CD4-positive, alpha-beta T cell treated with Interleukin-12 subunit alpha and Interleukin-12 subunit beta, for 1 hour (primary cell): ENCODE data around the gene SURF2.
"Not testable (repeated sequence)": the region's sequence is repeated elsewhere in the genome, so short reads cannot be mapped to it uniquely, and the experiment has no call there.

Experiments
- DNase-seq: peaks from one replicate; pipeline ENCODE4 v3.0.0-alpha.2; 2020

Gene SURF2

DNA sequence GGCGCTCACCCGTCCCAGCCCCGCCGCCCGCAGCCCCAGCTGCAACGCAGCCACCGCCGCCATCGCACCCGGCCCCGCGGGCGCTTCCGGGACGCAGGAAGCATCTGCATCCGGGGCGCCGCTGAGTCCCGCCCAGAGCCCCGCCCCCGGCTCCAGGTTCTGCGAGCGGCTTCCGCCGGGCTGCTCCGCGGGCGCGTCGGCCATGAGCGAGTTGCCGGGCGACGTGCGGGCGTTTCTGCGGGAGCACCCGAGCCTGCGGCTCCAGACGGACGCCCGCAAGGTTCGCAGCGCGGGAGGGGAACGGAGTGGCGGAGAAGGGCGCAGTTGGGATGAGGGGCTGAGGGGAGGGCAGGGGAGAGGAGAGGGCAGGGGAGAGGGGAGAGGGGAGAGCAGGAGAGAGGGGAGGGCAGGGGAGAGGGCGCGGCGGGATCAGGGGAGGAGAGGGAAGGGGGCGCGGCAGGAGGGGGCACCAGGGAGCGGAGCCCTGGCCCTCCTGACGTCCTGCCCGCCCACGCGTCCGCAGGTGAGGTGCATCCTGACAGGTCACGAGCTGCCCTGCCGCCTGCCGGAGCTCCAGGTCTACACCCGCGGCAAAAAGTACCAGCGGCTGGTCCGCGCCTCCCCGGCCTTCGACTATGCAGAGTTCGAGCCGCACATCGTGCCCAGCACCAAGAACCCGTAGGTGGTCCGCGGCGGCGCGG is at the start of gene SURF2, which contains the start of gene SURF1:
Gene SURF2 (plus strand): TSS at position 160 of the 701 bp plus-strand sequence. CDS start 43 bp downstream, at position 203.
Gene SURF1 (minus strand): TSS at position 97 of the 701 bp plus-strand sequence. CDS start 34 bp downstream, at position 63.
- DNase-seq, result peak; percentile 91

DNA sequence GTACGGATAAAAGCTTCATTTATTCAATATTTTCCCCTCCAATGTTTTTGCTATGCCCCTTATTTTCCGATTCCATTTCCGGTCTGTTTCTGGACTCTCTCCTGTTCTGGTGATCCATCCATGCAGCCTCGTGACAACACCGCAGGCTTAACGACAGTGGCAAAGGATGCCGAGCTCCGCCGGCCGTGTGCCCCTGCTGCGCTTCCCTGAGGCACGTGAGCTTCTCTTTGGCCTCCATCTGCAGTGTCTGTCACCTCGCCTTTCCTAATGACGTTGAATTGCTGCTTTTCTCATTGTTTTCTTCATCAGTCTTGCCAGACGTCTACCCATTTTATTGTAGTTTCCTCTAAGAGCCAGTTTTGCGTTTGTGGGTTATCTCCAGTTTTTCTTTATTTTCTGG is 49.0 kb upstream of the SURF2 start:
- DNase-seq, result no peak

DNA sequence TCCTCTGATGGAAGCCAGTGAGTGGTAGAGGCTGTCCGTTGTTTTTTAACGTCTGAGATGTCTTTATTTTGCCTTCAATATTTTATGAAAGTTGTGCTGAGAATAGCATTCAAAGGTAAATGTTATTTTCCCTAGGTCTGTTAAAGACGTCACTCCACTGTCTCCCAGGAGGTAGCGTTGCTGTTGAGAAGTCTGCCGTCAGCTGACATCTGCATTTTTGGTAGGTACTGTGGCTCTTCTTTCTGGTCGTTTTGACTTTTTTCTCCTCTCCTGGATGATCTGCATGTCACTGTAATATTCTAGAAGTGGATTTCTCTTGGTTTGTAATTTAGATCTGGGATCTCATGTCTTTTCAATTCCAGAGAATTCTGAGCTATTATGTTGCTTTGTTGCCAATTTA is 46.7 kb upstream of the SURF2 start:
- no peak for DNase-seq

DNA sequence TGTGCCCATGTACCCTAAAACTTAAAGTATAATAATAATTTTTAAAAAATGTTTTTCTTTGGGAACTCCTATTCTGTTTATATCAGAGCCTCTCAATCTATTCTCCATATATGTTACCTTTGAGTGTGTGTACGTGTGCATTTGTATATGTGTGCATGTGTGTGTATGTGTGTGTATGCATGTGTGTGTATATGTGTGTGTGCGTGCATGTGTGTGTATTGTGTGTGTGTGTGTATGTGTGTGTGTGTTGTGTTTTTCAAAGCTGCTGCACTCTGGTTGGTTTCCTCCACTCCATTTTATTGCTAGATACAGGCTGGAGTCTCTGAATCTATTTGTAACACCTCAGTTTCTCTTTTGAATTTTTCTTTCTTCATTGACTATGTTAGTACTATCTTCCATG is 40.4 kb upstream of the SURF2 start:
- DNase-seq, result no peak

DNA sequence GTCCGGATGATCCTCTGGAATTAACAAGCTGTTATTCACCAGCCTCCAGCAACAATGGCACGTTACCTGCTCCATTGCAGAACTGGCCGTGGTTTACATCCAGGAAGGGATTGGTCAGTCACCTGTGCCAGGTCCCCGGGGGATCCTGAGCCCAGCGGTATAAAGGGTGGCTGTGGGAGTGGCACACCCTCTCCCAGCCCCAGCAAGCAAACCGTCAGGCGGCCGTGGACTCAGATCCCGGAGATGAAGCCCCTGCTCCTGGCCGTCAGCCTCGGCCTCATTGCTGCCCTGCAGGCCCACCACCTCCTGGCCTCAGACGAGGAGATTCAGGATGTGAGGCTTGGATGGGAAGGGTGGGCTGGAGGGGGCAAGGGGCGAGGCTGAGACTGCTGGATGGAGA is 38.8 kb upstream of the SURF2 start:
- not testable (repeated sequence) for DNase-seq

DNA sequence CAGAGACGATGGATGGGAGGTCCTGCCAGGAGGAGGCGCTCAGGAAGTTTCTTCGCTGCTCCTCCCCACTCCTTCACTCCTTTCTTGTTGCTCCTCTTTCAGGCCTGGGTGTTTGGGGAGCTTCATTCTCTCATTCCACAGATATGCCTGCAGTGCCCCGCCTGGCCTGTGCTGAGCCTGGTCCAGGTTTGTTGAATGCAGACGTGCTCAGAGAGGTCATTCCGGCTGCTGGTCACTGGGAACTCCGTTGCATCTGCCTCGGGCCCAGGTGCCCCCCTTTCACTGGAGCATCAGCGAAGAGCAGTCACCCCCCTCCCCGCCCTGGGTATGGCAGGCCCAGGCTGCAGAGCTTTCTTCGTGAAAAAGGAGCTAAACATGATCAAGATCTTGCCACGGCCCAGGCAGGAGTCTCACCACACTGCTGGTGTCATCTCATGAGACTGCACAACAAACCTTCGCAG is 35.9 kb upstream of the SURF2 start:
- no peak for DNase-seq

DNA sequence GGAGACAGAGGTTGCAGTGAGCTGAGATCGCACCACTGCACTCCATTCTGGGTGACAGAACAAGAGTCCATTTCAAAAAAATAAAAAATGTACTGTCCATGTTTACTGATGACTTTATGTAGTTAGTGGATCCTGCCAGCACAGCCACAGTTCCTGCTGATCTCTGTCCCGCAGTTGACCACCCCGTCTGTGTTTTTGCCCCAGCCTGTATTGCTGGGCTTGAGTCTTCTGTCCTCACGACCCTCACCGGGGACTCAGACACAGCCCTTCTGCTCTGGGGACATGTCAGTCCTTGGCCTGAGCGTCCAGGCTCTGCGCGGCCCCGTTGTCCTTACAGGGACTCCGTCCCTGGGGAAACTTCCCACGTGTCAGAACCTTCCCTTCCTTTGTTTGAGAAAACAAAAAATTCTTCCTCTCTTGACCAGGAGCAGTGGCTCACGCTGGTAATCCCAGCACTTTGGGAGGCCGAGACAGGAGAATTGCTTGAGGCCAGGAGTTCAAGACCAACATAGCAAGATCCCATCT is 34.9 kb upstream of the SURF2 start:
- no peak for DNase-seq

DNA sequence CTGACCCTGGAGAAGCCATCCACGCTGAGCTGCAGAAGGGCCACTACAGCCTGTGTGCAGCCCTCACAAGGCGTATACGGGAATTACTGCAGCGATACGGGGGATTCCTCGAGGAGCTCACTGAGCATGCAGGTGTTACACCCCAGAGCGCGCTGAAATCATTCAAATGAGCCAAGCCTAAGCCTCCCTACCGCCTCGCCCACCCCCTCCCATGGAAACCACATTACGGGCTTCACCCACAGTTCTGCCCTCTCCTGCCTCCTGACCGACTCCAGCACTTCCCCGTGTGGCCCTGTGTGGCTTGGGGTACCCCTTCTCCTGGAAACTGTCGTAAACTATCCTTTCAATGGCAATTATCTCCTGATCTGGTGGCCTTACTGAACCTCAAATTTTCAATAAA is 33.6 kb upstream of the SURF2 start:
- no peak for DNase-seq

DNA sequence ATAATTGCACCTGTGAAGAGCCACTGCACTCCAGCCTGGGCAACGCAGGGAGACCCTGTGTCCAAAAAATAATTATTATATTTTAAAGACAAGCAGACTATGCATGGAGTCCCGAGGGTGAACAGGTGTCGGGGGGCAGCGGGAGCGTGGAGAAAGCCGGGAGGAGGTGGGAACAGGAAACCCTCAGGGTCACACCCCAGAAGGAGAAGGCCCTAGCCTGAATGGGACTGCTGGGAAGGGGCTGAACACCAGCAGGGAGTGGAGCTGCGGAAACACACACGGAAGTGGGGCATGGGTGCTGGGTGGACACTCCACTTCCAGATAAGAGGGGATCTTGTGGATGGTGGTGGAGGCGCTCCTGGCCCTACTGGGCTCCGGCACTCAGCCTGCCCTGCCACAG is 33.1 kb upstream of the SURF2 start:
- no peak for DNase-seq

DNA sequence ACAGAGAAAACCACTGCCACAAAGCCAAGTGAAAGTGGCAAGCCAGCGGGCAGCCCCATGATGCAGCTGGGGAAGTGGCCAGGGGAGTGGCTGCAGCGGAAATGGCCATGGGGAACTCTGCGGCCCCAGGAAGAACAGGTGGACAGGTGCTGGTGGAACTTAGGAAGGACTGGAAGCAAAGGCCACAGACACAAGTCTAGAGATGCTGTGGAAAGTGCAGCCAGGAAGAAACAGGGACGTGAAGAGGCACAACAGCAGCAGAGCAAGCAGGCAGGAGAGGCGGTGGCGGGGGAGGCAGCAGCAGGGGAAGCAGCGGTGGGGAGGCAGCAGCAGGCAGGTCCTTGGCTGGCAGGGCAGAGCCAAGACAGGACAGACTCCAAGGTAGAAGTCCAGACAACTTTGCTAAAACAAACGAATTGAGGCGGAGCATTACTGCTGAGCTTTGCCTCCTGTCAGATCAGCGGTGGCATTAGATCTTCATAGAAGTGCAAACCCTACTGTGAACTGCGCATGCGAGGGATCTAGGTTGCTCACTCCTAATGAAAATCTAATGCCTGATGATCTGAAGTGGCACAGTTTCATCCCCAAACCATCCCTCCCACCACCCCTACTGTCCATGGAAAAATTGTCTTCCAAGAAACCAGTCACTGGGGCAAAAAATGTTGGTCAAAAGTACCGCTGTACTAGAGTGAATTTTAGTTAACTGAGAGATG is 32.2 kb upstream of the SURF2 start:
- no peak for DNase-seq

DNA sequence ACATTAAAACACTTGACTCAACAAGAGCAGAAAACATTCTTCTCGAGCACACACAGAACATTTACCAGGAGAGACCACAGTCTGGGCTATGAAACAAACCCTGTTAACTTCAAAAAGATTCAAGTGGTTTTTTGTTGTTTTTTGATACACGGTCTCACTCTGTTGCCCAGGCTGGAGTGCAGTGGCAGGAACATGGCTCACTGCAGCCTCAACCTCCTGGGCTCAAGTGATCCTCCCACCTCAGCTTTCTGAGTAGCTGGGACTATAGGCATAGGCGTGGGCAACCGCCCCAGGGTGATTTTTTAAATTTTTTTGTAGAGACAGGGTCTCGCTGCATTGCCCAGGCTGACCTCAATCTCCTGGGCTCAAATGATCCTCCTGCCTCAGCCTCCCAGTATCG is 29.3 kb upstream of the SURF2 start:
- not testable (repeated sequence) for DNase-seq

DNA sequence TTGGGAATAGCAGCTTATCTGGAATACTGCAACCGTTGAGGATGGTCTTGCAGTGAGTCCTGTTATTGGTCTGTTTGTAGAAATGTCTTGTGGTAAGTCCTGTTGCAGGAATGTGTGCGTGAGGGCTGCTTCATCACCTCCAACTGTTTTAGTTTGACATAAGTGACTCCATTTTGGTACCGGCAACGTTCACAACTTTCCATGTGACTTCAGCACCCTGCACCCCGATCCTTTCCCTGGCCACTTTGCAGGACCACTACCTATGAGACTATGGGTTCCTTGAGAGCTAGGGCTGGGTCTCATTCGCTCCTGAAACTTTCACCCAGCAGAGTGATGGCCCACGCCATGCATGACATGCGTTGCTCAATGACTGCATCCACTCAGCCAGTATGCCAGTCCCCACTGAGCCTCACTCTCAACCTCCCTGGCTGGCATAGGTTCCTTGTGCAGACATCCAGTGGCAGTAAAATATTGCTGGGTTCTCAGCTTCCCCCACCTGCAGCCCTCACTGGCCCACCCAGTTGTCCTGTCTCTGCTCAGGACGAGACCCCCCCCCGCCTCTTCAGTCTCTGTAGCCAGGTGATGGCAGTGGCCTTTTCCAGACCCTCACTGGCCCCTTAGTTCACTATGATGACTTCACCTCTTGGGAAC is 28.4 kb upstream of the SURF2 start:
- no peak for DNase-seq

DNA sequence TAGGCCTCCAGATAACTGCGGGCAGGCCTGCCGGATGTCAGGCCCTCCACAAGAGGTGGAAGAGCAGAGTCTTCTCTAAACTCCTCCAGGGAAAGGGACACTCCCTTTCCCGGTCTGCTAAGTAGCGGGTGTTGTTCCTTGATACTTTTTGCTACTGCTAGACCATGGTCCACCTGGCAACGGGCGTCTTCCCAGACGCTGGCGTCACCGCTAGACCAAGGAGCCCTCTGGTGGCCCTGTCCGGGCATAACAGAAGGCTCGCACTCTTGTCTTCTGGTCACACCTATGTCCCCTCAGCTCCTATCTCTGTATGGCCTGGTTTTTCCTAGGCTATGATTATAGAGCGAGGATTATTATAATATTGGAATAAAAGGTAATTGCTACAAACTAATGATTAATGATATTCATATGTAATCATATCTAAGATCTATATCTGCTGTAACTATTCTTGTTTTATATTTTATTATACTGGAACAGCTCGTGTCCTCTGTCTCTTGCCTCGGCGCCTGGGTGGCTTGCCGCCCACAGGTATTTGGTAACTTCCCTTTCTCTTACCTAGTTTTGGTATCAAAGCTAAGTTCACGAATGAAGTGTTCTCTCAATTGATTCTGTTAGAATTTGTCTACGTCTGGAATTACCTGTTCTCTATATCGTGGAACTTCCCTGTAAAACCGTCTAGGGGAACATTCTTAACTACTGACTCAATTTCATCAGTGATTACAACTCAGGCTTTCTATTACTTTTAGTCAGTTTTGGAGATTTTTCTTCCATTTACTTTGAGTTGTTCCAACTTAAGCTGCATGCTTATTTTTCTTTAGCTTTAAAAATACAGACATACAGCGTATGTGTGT is 26.8 kb upstream of the SURF2 start:
- not testable (repeated sequence) for DNase-seq

DNA sequence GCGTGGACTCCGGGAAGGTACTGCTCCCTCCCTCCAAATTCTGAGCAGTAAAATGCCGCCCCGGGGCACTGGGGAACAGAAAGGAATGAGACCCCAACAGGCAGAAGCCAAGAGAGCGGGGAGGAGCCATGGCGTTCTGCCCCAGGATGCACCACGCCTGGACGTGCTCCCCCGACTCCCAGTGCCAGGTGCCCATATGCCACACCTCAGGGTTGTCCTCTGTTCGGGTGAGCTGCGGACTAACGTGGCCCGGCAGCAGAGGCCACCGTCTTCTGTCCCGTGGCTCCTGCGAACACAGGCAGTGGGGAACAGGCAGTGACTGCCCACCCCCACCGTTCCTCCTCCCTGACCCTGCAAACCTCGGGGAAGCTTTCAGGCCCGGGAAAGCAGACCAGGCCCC is 25.1 kb upstream of the SURF2 start:
- DNase-seq, result no peak

DNA sequence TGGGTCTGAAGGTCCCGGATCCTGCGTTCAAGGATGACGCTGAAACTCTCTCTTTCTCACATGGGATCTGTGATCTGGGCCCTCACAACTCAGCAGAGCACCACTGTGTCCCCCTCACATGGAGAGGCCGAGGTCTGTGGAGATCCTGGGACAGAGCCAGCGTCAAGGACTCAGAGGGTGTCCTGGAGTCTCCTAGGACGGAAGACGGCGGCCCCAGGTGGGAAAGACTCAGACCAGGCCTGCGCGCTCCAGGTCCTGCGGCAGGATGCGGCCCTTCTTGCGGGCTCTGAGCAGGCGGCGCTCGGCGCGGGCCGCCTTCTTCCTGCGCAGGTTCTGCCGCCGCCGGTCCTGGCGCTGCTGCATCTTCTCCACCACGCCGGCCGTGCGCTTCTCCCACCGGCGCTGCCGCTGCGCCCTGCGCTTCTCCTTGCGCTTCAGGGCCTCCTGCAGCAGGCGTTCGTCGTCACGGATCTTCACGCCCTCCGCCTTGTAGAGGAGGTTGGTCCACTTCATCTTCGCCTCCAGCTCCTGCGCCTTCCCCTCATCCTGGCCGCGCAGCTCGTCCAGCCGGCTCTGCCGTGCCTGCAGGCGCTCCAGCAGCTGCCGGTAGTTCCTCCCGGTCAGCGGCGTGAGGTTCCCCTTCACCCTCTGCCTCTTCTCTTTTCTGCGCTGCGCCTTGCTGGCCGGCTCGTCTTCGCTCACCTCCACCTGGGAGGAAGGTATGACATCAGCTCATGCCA is 24.5 kb upstream of the SURF2 start:
- DNase-seq, result no peak

DNA sequence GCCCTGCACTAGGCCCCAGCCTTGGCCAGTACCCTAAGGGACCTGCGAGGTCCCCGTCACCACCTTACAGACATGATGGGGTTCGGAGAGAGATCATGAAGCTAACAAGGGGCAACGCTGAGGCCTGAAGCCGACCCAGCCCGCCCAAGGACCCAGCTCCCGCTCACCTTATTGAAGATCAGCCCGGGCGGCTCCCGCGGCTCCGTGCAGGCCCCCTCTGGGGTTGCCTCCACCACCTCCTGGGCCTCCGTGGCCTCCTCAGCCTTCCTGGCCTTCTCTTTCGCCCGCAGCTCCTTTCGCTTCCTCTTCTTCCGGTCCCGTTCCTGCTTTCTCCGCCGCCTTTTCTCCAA is 24.0 kb upstream of the SURF2 start:
- DNase-seq, result no peak

DNA sequence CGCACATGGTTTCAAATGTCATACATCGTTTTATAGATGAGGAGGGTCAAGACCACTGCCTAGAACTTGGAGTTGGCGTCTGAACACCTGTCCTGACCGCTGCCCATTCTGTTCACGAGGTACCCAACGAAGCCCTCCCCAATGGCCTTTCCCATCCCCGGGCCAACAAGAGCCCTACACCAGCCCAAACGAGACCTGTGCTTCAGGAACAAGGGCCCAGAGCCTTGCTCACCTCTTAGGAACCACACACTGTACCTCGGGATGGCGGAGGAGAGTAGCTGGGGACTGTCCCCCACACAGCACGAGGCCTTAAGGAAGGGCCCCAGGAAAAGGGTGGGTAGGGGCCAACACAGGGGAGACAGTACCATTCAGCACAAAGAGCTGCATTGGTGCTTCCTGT is 23.3 kb upstream of the SURF2 start:
- DNase-seq, result no peak

DNA sequence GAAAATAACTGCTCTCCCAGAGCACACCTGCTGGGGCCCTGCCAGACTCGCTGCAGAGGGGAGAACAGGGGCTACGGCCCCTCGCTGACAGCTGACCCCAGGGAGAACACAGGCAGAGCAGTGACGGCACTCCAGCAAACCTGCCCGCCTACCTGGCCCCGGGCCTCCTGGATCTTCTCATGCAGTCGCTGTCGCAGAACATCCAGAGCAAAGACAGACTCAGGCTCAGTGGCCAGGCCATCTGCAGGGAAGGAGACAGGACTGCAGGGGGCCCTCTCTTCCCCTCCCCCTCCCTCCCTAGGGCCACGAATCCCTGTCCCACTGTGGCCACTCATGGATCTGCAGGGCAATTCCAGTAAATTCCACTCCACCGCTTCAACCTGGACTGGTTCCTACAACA is 22.8 kb upstream of the SURF2 start:
- no peak for DNase-seq

DNA sequence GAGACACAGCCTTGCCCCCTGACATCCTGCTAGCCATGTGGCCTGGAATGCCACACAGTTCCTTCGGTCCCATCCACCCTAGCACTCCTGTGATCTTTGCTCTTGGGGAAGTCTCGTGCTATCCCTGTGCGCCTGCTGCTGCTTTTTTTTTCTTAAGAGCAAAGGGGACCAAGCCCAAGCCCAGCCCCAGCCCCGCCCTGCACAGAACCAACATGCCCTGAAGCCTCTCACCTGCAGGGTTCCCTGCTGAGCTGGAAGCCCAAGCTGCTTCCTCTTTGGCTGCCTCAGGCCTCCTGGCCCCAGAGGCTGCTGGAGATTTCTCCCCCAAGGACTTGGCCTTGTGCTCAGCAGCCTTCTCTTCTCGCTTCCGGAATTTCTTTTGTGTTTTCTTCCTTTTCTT is 22.2 kb upstream of the SURF2 start:
- no peak for DNase-seq

DNA sequence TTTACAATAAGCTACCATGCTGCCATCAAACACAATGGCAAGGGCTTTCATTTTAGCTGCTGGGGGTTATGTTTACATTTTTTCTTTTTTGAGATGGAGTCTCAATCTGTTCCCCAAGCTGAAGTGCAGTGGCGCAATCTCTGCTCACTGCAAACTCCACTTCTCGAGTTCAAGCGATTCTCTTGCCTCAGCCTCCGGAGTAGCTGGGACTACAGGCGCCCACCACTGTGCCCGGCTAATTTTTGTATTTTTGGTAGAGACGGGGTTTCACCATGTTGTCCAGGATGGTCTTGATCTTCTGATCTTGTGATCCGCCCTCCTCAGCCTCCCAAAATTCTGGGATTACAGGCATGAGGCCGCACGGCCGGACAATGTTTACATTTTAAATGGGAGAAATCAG is 21.5 kb upstream of the SURF2 start:
- not testable (repeated sequence) for DNase-seq

DNA sequence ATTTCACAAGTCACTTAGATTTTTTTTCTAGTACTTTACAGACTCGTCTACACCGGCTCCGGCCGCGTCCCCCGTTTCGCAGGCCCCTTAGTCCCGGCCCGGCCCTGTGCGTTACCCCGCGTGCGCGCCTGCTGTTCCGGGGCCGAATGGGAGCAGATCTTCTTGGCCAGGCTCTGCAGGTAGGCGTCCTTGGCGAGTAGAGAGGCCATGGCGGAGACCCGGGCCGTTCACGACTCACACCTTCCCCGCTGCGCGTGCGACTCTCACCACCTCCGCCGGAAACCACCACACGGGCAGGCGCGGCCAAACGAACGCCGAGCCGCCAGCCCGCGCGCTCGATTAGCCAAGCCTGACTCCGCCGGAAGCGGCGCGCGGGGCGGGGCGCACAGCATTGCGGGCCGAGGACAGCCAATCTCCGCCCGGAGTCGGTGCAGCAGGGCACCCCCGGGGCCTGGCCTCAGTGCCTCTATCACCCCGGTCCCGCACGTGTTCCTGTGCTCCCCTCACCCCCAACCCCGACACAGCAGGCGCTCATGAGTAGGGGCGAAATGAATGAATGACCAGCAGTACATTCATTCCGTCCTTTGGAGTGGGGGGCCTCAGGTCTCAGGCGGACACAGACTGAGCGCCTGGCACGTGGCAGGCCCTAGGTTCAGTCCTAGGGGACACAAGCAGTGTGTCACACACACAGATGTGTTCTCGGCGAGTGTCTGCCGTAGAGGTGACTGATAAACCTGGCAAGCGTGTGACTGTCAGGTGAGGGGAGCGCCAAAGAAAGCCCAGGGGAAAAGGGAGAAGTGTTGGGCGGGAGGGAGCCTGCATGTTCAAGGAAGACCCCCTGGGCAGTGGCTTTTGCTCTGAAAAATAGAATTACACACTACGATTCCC is 20.2 kb upstream of the SURF2 start, which contains the start of gene SURF6:
Gene SURF6 (minus strand): TSS at position 265 of the 888 bp plus-strand sequence. CDS start 56 bp downstream, at position 209.
- peak; percentile 94 for DNase-seq
